Fibroblast of lung (primary cell): ENCODE results near the gene SLC15A1.

Source experiments
- CTCF ChIP-seq, 2 donors: IDR thresholded peaks in 1 of 2; conservative IDR thresholded peaks in 1 of 2; 1 replicate in 1 of 2; 2 replicates in 1 of 2; pipeline ENCODE4 v1.5.1; 2011 to 2012; ENCODE audit warnings: low read length in 2 of 2, control low read depth in 1 of 2, inconsistent platforms in 1 of 2, low read depth in 1 of 2, mild to moderate bottlenecking in 1 of 2
- EZH2 ChIP-seq: IDR thresholded peaks from 2 replicates; pipeline ENCODE4 v1.5.1; 2012; ENCODE audit warnings: low read length, control low read depth, mild to moderate bottlenecking; ENCODE audit errors: missing control alignments

GRCh38 chr13:98687319-98687718 is 65.2 kb downstream of the SLC15A1 start:
- no peak for TF ChIP-seq CTCF (conservative IDR thresholded peaks at IDR 0.05 in 1 of 2, IDR thresholded peaks at IDR 0.05 in 1 of 2; ENCODE audit: low read depth in 1 of 2, low read length in 2 of 2)
- no peak for TF ChIP-seq EZH2
